ENCODE results near the gene NBEA.
A peak's percentile ranks its signal among the peaks of the same experiment; 100 is the strongest.

The NBEA gene

DNA sequence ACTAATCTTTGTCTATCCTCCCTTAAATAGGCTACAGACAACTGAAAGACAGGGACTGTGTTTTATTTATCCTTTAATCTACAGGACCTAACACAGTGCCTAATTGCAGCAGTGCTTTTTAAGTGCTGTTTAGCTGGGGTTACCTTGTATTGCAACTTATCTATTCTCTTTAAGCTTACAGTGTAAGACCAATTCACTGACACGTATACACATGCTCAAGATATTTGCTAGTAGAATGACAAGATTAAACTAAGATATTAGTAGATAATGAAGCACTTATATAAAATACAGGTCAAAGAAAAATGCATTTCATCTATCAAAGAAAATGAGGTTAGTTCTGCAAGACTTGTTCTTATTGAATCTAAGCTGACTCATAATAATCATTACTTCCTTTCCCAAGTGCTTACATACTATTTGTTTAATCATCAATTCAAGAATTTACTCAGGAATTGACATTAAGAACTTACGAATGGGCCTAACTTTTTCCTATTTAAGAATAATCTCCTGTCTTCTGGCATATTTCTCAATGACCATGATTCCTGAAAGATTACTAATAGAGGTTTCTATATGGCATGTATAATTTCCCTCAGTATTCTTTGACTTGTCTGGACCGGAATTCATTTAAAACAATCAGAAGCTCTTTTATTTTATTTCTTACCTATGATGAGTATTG is 610.2 kb downstream of the NBEA start:
- Histone ChIP-seq H3K4me1 (ENCODE audit: insufficient read depth, poor library complexity, severe bottlenecking) (peaks cover 62% of the 10 kb centered on the region), H3K4me3 (ENCODE audit: severe bottlenecking) (no peak overlapping the region), H3K36me3 (ENCODE audit: low read depth) (no peaks in the 10 kb centered on the region), H3K27ac (ENCODE audit: poor library complexity, severe bottlenecking) (peak overlapping the region; percentile 97), H3K27me3 (ENCODE audit: insufficient read depth, poor library complexity, severe bottlenecking) (no peaks in the 10 kb centered on the region), H3K9me3 (ENCODE audit: severe bottlenecking) (no peaks in the 10 kb centered on the region)
- peak; percentile 71 for ATAC-seq (ENCODE audit: low read depth)
- TF ChIP-seq CTCF (IDR thresholded peaks at IDR 0.05; ENCODE audit: poor library complexity, severe bottlenecking): no peak
- no peak for DNase-seq (ENCODE audit: low spot score)

DNA sequence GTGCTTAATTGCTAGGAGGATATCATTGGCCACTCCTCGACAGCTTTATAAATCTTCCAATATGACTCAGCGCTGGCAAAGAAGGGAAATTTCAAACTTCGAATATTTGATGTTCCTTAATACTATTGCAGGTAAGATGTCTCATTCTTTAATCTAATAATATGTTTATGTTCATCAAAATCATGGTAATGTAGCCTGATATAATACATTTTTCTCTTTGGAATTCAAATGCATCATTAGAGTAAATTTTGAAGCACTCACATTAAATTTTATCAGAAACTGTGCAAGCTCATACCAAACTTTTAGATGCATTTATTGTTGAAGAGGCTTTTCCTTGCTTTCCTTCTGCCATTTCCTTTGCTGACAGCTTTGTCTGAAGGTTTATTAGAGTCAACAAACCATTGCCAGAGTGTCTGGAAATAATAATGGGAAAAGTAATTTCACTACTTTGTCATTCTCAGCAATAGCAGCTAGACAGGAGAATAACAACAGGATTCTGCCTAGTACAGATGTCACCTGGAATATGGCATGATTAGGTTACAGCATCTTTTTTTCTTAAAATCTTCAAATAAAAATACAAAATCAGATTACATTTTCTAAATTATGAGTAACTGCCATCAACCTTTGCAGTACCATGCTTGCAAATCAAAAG is 613.0 kb downstream of the NBEA start:
- Histone ChIP-seq H3K9me3 (ENCODE audit: severe bottlenecking) (no peaks in the 10 kb centered on the region), H3K36me3 (ENCODE audit: low read depth) (no peaks in the 10 kb centered on the region), H3K4me3 (ENCODE audit: severe bottlenecking) (no peak overlapping the region), H3K27ac (ENCODE audit: poor library complexity, severe bottlenecking) (peak overlapping the region; percentile 97), H3K27me3 (ENCODE audit: insufficient read depth, poor library complexity, severe bottlenecking) (no peaks in the 10 kb centered on the region), H3K4me1 (ENCODE audit: insufficient read depth, poor library complexity, severe bottlenecking) (peaks cover 48% of the 10 kb centered on the region)
- no peak for TF ChIP-seq CTCF (IDR thresholded peaks at IDR 0.05; ENCODE audit: poor library complexity, severe bottlenecking)
- ATAC-seq (ENCODE audit: low read depth) (no peak), DNase-seq (ENCODE audit: low spot score) (no peak)

DNA sequence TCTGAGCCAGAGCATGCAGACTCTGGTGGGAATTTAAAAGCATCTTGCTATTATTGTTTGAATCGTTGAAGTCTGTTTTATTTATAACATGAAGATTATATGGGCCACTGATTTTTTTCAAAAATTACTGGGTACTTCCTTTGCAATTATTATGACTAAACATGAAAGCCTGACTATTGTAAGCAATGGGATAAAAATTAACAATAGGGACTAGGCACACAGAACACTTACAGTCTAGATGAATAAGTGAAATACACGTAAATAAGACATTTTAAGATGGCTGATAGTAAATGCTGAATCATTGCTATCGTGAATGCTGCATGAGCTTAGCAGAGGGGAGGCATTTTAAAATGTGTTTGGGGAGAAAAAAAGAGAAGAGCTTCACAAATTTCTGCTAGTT is 615.4 kb downstream of the NBEA start:
- ATAC-seq (ENCODE audit: low read depth): no peak

GRCh38 chr13:35561540-35561939 is 619.5 kb downstream of the NBEA start:
- Histone ChIP-seq H3K9me3 (ENCODE audit: severe bottlenecking) (no peaks in the 10 kb centered on the region), H3K4me1 (ENCODE audit: insufficient read depth, poor library complexity, severe bottlenecking) (no peaks in the 10 kb centered on the region), H3K4me3 (ENCODE audit: severe bottlenecking) (no peak overlapping the region), H3K36me3 (ENCODE audit: low read depth) (no peaks in the 10 kb centered on the region), H3K27ac (ENCODE audit: poor library complexity, severe bottlenecking) (no peak overlapping the region), H3K27me3 (ENCODE audit: insufficient read depth, poor library complexity, severe bottlenecking) (no peaks in the 10 kb centered on the region)
- no peak for ATAC-seq (ENCODE audit: low read depth)
- DNase-seq (ENCODE audit: low spot score): no peak
- no peak for TF ChIP-seq CTCF (IDR thresholded peaks at IDR 0.05; ENCODE audit: poor library complexity, severe bottlenecking)

More for the DNA sequence above, 615.4 kb downstream of the NBEA start:
- H3K27ac ChIP-seq (ENCODE audit: poor library complexity, severe bottlenecking): no peak overlapping the region
- H3K9me3 ChIP-seq (ENCODE audit: severe bottlenecking): no peaks in the 10 kb centered on the region
- TF ChIP-seq CTCF (IDR thresholded peaks at IDR 0.05; ENCODE audit: poor library complexity, severe bottlenecking): no peak
- no peak overlapping the region for H3K4me3 ChIP-seq (ENCODE audit: severe bottlenecking)
- no peak for DNase-seq (ENCODE audit: low spot score)
- H3K27me3 ChIP-seq (ENCODE audit: insufficient read depth, poor library complexity, severe bottlenecking): no peaks in the 10 kb centered on the region
- H3K4me1 ChIP-seq (ENCODE audit: insufficient read depth, poor library complexity, severe bottlenecking): peaks cover 26% of the 10 kb centered on the region
- H3K36me3 ChIP-seq (ENCODE audit: low read depth): no peaks in the 10 kb centered on the region

GRCh38 chr13:35565273-35565672 is 623.2 kb downstream of the NBEA start:
- Histone ChIP-seq H3K4me3 (ENCODE audit: severe bottlenecking) (no peak overlapping the region), H3K4me1 (ENCODE audit: insufficient read depth, poor library complexity, severe bottlenecking) (no peaks in the 10 kb centered on the region), H3K9me3 (ENCODE audit: severe bottlenecking) (no peaks in the 10 kb centered on the region), H3K36me3 (ENCODE audit: low read depth) (no peaks in the 10 kb centered on the region), H3K27me3 (ENCODE audit: insufficient read depth, poor library complexity, severe bottlenecking) (no peaks in the 10 kb centered on the region), H3K27ac (ENCODE audit: poor library complexity, severe bottlenecking) (no peak overlapping the region)
- ATAC-seq (ENCODE audit: low read depth) (no peak), DNase-seq (ENCODE audit: low spot score) (no peak)
- no peak for TF ChIP-seq CTCF (IDR thresholded peaks at IDR 0.05; ENCODE audit: poor library complexity, severe bottlenecking)

Data from RWPE2 (cell line).